Stomach (tissue), 4 donors: ENCODE data around the gene PERCC1.

Source experiments
- CTCF ChIP-seq, 7 experiments: fragments of 450-650 bp in 4 of 7; fragments of 200-600 bp in 3 of 7; sonication (generic) in 3 of 7; IDR thresholded peaks; one replicate each; pipeline ENCODE4 v1.5.1; 2016 to 2019; ENCODE audit warnings: antibody characterized with exemption in 7 of 7, control low read depth in 2 of 7, mild to moderate bottlenecking in 1 of 7
- POLR2A ChIP-seq, 4 donors: fragments of 450-650 bp; IDR thresholded peaks; one replicate each; pipeline ENCODE4 v1.6.1; 2016; ENCODE audit warnings: antibody characterized with exemption in 4 of 4, control low read depth in 2 of 4, mild to moderate bottlenecking in 1 of 4, moderate library complexity in 1 of 4
- POLR2AphosphoS5 ChIP-seq, 3 donors: sonication (generic); formaldehyde crosslinking; IDR thresholded peaks; one replicate each; pipeline ENCODE4 v1.6.1; 2016; ENCODE audit warnings: antibody characterized with exemption in 3 of 3

DNA sequence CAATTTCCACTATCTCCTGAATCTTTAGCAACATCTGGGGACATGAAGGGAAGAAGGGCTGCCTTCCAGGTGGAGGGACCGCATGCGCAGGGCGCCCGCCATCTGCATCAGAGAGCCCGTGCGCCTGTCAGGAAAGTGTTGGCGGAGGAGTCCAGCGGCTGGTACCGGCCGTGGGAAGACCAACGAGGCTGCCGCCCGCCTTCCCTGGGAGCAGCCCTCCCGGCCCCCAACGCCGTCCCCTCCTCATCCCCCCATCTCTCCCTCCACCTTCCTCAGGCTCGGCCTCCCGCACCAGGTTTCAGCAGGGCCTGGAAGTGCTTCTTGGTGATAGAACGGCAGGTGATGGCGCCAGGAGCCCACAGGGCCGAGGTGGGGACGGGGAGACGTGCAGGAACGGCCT is 35.2 kb downstream of the PERCC1 start:
- TF ChIP-seq POLR2A (IDR thresholded peaks at IDR 0.05): no peak
- no peak for TF ChIP-seq POLR2AphosphoS5 (IDR thresholded peaks at IDR 0.05)
- TF ChIP-seq CTCF (IDR thresholded peaks at IDR 0.05): no peak
